MM.1S (cell line): ENCODE measurements around the gene GNAQ.

ENCODE experiments used
- DNase-seq: peaks from one replicate; pipeline ENCODE4 v3.0.0-alpha.2; 2015
- H2AFZ ChIP-seq: fragments of 300-600 bp; sonication (generic); 2 replicates; pipeline ENCODE4 v1.6.0; 2016; ENCODE audit warnings: antibody characterized with exemption, low read length
- H3F3A ChIP-seq: fragments of 300-600 bp; sonication (generic); 2 replicates; pipeline ENCODE4 v1.6.1; 2016; ENCODE audit warnings: mild to moderate bottlenecking, antibody characterized with exemption, low read length, moderate library complexity, mixed read lengths; ENCODE audit not compliant: insufficient read depth
- H3K27ac ChIP-seq: fragments of 300-600 bp; sonication (generic); 2 replicates; pipeline ENCODE4 v1.5.1; 2016; ENCODE audit warnings: mild to moderate bottlenecking, low read length
- H3K27me3 ChIP-seq: fragments of 300-600 bp; sonication (generic); replicated peaks from 2 replicates; pipeline ENCODE4 v1.6.0; 2016; ENCODE audit warnings: low read length; ENCODE audit not compliant: insufficient read depth
- H3K36me3 ChIP-seq: fragments of 300-600 bp; sonication (generic); replicated peaks from 2 replicates; pipeline ENCODE4 v1.6.1; 2016; ENCODE audit warnings: mild to moderate bottlenecking, low read length, mixed read lengths; ENCODE audit not compliant: insufficient read depth
- H3K4me1 ChIP-seq: fragments of 300-600 bp; sonication (generic); 2 replicates; pipeline ENCODE4 v1.6.1; 2016; ENCODE audit warnings: low read length, mixed read lengths
- H3K4me2 ChIP-seq: fragments of 300-600 bp; sonication (generic); 2 replicates; pipeline ENCODE4 v1.6.0; 2016; ENCODE audit warnings: low read depth, low read length
- H3K4me3 ChIP-seq: fragments of 300-600 bp; sonication (generic); 2 replicates; pipeline ENCODE4 v1.5.1; 2016; ENCODE audit warnings: low read length, mixed read lengths
- H3K79me2 ChIP-seq: fragments of 300-600 bp; sonication (generic); 2 replicates; pipeline ENCODE4 v1.6.1; 2016; ENCODE audit warnings: mixed run types, low read length, mixed read lengths
- H3K9ac ChIP-seq: fragments of 300-600 bp; sonication (generic); 2 replicates; pipeline ENCODE4 v1.6.1; 2016; ENCODE audit warnings: low read length, mixed read lengths
- H3K9me2 ChIP-seq: fragments of 300-600 bp; sonication (generic); replicated peaks from 2 replicates; pipeline ENCODE4 v1.6.1; 2016; ENCODE audit warnings: mild to moderate bottlenecking, low read length, mixed read lengths; ENCODE audit not compliant: insufficient read depth
- H3K9me3 ChIP-seq: fragments of 300-600 bp; sonication (generic); replicated peaks from 2 replicates; pipeline ENCODE4 v1.6.1; 2016; ENCODE audit warnings: mild to moderate bottlenecking, low read length, mixed read lengths; ENCODE audit not compliant: insufficient read depth
- H4K20me1 ChIP-seq: fragments of 300-600 bp; sonication (generic); 2 replicates; pipeline ENCODE4 v1.6.1; 2016; ENCODE audit warnings: mild to moderate bottlenecking, low read length, moderate library complexity, mixed read lengths; ENCODE audit not compliant: insufficient read depth
- CTCF ChIP-seq: fragments of 300-600 bp; sonication (generic); IDR thresholded peaks from 2 replicates; pipeline ENCODE4 v1.5.1; 2016; ENCODE audit warnings: antibody characterized with exemption, low read length, mixed read lengths
- EZH2 ChIP-seq: fragments of 300-600 bp; sonication (generic); optimal IDR thresholded peaks from 2 replicates; pipeline ENCODE3; 2017; ENCODE audit warnings: low read depth, mild to moderate bottlenecking, antibody characterized with exemption, low read length, mixed read lengths
- EZH2phosphoT487 ChIP-seq: fragments of 300-600 bp; sonication (generic); IDR thresholded peaks from 2 replicates; pipeline ENCODE4 v1.6.1; 2018; ENCODE audit warnings: antibody characterized with exemption, low read length

The GNAQ gene

GRCh38 chr9:77680581-77680980 is 351.0 kb downstream of the GNAQ start:
- no peak overlapping the region for H2AFZ ChIP-seq
- DNase-seq = no peak

GRCh38 chr9:77679661-77680368 is 351.8 kb downstream of the GNAQ start:
- H3K9me2 ChIP-seq = no peaks in the 10 kb centered on the region
- H3K4me1 ChIP-seq = no peaks in the 10 kb centered on the region
- TF ChIP-seq CTCF = no peak
- no peak for TF ChIP-seq EZH2phosphoT487
- no peak for TF ChIP-seq EZH2
- no peaks in the 10 kb centered on the region for H3K9me3 ChIP-seq
- no peak for DNase-seq
- no peak overlapping the region for H3K4me3 ChIP-seq
- no peaks in the 10 kb centered on the region for H3F3A ChIP-seq
- no peaks in the 10 kb centered on the region for H3K79me2 ChIP-seq
- H2AFZ ChIP-seq = no peak overlapping the region
- no peak overlapping the region for H3K27ac ChIP-seq
- no peak overlapping the region for H3K9ac ChIP-seq
- no peaks in the 10 kb centered on the region for H4K20me1 ChIP-seq
- no peaks in the 10 kb centered on the region for H3K36me3 ChIP-seq
- H3K4me2 ChIP-seq = no peak overlapping the region
- H3K27me3 ChIP-seq = no peaks in the 10 kb centered on the region

More at GRCh38 chr9:77680581-77680980, 351.0 kb downstream of the GNAQ start:
- H3K27me3 ChIP-seq = no peaks in the 10 kb centered on the region
- no peak overlapping the region for H3K4me2 ChIP-seq
- H3K9ac ChIP-seq = no peak overlapping the region
- no peaks in the 10 kb centered on the region for H4K20me1 ChIP-seq
- H3K79me2 ChIP-seq = no peaks in the 10 kb centered on the region
- H3K9me2 ChIP-seq = no peaks in the 10 kb centered on the region
- no peaks in the 10 kb centered on the region for H3F3A ChIP-seq
- H3K9me3 ChIP-seq = no peaks in the 10 kb centered on the region
- no peak for TF ChIP-seq EZH2phosphoT487
- TF ChIP-seq EZH2 = no peak
- no peak for TF ChIP-seq CTCF
- H3K4me3 ChIP-seq = no peak overlapping the region
- H3K27ac ChIP-seq = no peak overlapping the region
- H3K4me1 ChIP-seq = no peaks in the 10 kb centered on the region
- H3K36me3 ChIP-seq = no peaks in the 10 kb centered on the region

- H3K4me2 ChIP-seq = no peak overlapping the region
- no peaks in the 10 kb centered on the region for H3F3A ChIP-seq
- no peaks in the 10 kb centered on the region for H3K79me2 ChIP-seq
- no peaks in the 10 kb centered on the region for H3K9me2 ChIP-seq
- H3K27ac ChIP-seq = no peak overlapping the region
- H2AFZ ChIP-seq = no peak overlapping the region
- no peak overlapping the region for H3K4me3 ChIP-seq
- no peak overlapping the region for H3K9ac ChIP-seq
- H3K27me3 ChIP-seq = no peaks in the 10 kb centered on the region
- DNase-seq = no peak
- no peaks in the 10 kb centered on the region for H3K9me3 ChIP-seq
- TF ChIP-seq CTCF (no peak), EZH2 (no peak), EZH2phosphoT487 (no peak)
- no peaks in the 10 kb centered on the region for H3K36me3 ChIP-seq
- H4K20me1 ChIP-seq = no peaks in the 10 kb centered on the region
- H3K4me1 ChIP-seq = no peaks in the 10 kb centered on the region
These were observed 352.5 kb downstream of the GNAQ start for GRCh38 chr9:77679088-77679487.
